NB4 (cell line): ENCODE results near the gene MMADHC.

ENCODE experiments used
- DNase-seq: peaks from one replicate; pipeline ENCODE4 v3.0.0; 2010; ENCODE audit warnings: low read depth
- H3K4me3 ChIP-seq: one replicate; pipeline ENCODE4 v1.5.1; 2011; ENCODE audit warnings: mild to moderate bottlenecking, low read depth, low read length, moderate library complexity
- MYC ChIP-seq: IDR thresholded peaks from 2 replicates; pipeline ENCODE4 v1.6.1; 2011; ENCODE audit warnings: low read depth, low read length
- POLR2A ChIP-seq: IDR thresholded peaks from 2 replicates; pipeline ENCODE4 v1.6.1; 2011; ENCODE audit warnings: mild to moderate bottlenecking; ENCODE audit not compliant: insufficient read length; ENCODE audit errors: extremely low read depth
- TF ChIP-seq, protein P1 (sequence below): IDR thresholded peaks from 2 replicates; pipeline ENCODE4 v1.6.1; 2011; ENCODE audit warnings: low read depth, low read length
- TF ChIP-seq, protein P2 (sequence below): IDR thresholded peaks from one replicate; pipeline ENCODE4 v1.5.1; 2012; ENCODE audit warnings: low read depth, low read length

MMADHC gene

DNA sequence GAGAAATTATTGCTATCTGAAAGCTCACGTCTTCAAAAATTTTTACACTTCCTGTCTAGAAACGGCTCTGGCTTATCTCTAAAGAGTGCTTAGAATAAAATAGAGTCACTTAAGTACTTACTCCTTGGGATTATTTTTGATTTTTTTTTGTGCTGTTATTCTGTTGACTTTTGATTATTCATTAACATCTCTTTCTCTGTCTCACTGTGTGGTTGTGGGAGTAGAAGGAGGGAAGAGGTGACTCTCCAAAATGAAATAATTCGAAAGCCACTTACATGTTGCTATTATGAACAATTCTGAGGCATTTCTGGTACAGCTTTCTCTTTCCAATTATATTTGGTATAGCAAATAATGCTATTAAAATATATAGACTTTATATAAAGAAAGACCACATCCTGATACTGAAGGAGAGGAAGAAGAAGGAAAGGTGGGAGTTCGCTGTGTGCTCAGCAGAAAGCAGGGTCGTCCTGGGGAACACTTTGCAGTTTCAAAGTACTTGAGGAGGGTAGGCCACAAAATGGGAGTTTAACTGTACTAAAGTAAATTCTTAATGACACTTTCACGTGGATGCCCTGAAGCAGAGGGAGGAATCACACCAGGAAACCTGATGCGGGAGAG lies 9.6 kb upstream of the MMADHC start:
- no peak for DNase-seq
- H3K4me3 ChIP-seq: no peak overlapping the region
- TF ChIP-seq, protein P1, sequence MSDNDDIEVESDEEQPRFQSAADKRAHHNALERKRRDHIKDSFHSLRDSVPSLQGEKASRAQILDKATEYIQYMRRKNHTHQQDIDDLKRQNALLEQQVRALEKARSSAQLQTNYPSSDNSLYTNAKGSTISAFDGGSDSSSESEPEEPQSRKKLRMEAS: no peak
- TF ChIP-seq, protein P2, sequence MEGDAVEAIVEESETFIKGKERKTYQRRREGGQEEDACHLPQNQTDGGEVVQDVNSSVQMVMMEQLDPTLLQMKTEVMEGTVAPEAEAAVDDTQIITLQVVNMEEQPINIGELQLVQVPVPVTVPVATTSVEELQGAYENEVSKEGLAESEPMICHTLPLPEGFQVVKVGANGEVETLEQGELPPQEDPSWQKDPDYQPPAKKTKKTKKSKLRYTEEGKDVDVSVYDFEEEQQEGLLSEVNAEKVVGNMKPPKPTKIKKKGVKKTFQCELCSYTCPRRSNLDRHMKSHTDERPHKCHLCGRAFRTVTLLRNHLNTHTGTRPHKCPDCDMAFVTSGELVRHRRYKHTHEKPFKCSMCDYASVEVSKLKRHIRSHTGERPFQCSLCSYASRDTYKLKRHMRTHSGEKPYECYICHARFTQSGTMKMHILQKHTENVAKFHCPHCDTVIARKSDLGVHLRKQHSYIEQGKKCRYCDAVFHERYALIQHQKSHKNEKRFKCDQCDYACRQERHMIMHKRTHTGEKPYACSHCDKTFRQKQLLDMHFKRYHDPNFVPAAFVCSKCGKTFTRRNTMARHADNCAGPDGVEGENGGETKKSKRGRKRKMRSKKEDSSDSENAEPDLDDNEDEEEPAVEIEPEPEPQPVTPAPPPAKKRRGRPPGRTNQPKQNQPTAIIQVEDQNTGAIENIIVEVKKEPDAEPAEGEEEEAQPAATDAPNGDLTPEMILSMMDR: no peak
- TF ChIP-seq MYC: no peak

DNA sequence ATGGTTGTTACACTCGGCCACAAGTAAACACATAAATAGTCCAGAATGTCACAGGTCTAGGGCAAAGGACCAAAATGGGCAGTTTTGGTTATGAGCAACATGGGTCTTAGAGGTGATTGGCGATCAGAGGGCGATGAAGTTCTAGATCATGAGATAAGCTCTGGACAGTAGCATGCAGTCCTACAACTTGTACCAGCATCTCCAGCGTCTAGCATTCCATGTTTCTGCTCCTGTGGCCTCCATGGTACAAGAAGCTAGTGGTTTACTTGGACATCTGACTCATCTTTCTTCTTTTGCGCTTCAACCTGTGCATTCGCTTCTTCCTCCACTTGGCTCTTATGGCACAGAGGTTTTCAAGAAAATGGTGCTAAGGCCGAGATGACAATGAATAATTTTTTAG lies 8.9 kb upstream of the MMADHC start:
- H3K4me3 ChIP-seq: no peak overlapping the region
- TF ChIP-seq, protein P1: no peak
- TF ChIP-seq MYC (no peak), POLR2A (no peak)
- TF ChIP-seq, protein P2: no peak
- DNase-seq: no peak

DNA sequence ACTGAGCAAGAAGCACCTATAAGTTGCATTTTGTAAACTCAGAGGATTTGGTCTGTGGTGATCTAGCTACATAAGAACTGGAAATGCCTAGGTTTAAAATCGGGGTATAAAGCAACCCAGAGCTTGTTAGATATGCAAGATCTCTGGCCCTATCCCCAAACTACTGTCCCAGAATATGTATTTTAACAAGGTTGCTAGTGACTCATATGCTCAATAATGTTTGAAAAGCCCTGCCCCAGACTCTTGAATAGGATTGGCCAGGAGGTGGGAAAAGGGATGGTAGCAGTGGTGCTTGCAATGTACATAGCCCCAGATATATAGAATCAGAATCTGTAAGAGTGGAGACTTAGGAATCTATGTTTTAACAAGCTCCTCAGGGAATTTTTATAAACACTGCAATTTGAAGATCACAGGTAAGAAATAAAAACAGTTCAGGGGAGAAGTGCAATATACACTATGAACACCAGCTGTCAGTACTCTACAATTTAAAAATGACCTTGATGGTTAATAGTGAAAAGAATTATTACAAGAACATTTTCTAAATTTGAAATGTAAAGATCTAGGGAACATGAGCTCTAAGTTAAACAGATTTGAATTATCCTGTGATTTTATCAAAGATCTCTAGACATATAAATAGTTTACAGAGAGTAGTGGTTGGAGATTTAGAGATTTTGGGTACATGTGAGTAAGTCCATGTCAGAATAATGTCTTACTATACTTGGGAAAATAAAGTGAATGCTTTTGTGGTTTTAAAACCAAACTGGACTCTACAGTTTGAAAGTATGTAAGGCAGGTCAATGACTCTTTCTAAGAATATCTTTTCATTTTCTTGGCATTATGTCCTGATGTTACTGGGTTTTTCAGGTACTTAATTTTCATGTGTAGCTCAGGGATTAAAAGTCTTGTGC lies 7.7 kb upstream of the MMADHC start:
- no peak overlapping the region for H3K4me3 ChIP-seq
- TF ChIP-seq POLR2A (no peak), MYC (no peak)
- TF ChIP-seq, protein P1: no peak
- TF ChIP-seq, protein P2: no peak
- no peak for DNase-seq

DNA sequence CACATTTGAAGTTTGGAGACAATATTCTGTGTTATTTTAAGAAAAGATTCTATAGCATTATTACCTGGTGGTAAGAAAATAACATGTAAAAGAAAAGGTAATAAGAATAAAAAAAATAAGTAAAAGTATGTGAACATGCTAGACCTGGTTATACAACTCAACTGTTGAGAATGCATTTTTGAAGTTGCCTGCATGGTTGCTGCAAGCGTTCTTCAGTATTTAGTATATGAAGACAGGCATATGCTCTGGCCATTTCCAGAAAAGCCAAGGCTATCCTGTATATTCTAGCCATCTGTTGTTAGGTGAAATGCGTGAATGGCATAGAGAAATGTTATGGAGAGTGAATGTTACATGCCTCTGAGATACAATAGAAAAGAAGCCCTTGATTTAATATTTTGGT lies 6.8 kb upstream of the MMADHC start:
- no peak overlapping the region for H3K4me3 ChIP-seq
- DNase-seq: no peak
- TF ChIP-seq POLR2A: no peak

DNA sequence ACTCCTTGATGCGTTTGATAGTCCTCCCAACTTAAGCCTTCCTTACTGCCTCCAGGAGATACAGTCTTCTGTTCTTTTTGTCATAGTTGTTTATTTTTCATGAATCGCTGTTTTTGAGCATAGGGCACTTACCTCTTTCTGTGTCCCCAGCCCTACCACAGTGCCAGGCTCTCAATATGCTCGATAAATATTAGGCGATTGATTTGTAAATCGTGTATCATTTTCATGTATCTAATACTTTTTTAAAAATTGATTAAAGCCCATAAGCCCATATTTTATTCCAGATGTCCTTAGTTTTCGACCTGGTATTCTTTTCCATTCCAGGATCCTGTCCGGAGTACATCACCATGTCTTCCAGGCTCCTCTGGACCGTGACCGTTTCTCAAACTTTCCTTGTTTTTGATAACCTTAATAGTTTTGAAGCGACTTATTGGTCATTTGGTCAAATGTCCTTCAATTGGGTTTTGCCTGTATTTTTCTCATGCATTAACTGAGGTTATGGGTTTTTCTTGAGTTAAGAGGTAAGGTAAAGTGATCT lies 444 bp upstream of the MMADHC start:
- DNase-seq: no peak
- peak overlapping the region; percentile 98 for H3K4me3 ChIP-seq
- TF ChIP-seq, protein P2: no peak
- no peak for TF ChIP-seq POLR2A
- no peak for TF ChIP-seq MYC
- TF ChIP-seq, protein P1: no peak

DNA sequence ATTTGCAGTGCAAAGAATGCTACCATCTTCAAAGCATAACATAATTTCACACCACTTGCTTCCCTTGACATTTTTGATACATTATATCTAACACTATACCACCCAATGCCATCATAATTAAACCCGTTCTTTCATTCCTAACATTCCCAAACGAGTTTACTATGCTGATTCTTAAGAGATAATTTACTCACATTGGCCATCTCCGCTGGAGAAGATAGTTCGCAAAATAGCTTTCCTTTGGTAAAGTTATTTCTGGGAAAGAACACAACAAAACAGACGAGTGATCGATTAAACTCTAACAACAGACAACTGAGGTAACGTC lies 716 bp downstream of the MMADHC start:
- H3K4me3 ChIP-seq: peak overlapping the region; percentile 98
- no peak for DNase-seq
- TF ChIP-seq, protein P1: no peak
- no peak for TF ChIP-seq POLR2A
- TF ChIP-seq, protein P2: no peak
- no peak for TF ChIP-seq MYC
